H1 (cell line): ENCODE data around the gene GPRC6A. TPM values are rescaled to one million over a fixed set of nuclear protein-coding genes. Genes with fewer than 3 reads are reported as not detected.

Experiments
- CTCF ChIA-PET: fragments of 300-600 bp; sonication (Branson Sonifier 250); formaldehyde crosslinking; loops from one replicate; lab custom pipeline; 2021; ENCODE audit not compliant: partially characterized antibody; lab: Charles Lee
- POLR2A ChIA-PET: fragments of 300-600 bp; sonication (Branson Sonifier 250); formaldehyde crosslinking; loops from one replicate; lab custom pipeline; 2021; ENCODE audit warnings: inconsistent platforms; ENCODE audit not compliant: partially characterized antibody; lab: Charles Lee
- DNase-seq, 2 experiments: peaks; one replicate each; pipeline versions ENCODE4 v3.0.0 to v3.0.0-alpha.2; 2010 to 2022; ENCODE audit warnings: low spot score in 2 of 2, low read depth in 1 of 2, mixed read lengths in 1 of 2
- FAIRE-seq: peaks from 2 replicates; lab custom pipeline; 2011; peaks lifted over from hg19 to GRCh38; lab: Jason Lieb, UNC
- H2AFZ ChIP-seq: 2 replicates; pipeline ENCODE4 v1.8.1; 2012; ENCODE audit warnings: low read length, inconsistent platforms
- H2AK5ac ChIP-seq: 2 replicates; pipeline ENCODE4 v1.6.1; 2013; ENCODE audit warnings: low read depth, low read length
- H2BK120ac ChIP-seq: replicated peaks from 2 replicates; pipeline ENCODE3; 2013; ENCODE audit warnings: low read depth, low read length, inconsistent platforms
- H2BK12ac ChIP-seq: 2 replicates; pipeline ENCODE4 v1.6.1; 2013; ENCODE audit warnings: low read depth, low read length
- H2BK15ac ChIP-seq: 2 replicates; pipeline ENCODE4 v1.6.1; 2013; ENCODE audit warnings: low read length
- H2BK20ac ChIP-seq: 2 replicates; pipeline ENCODE4 v1.6.1; 2013; ENCODE audit warnings: low read length
- H2BK5ac ChIP-seq: 2 replicates; pipeline ENCODE4 v1.6.1; 2013; ENCODE audit warnings: low read depth, low read length
- H3K14ac ChIP-seq: 2 replicates; pipeline ENCODE4 v1.6.1; 2013; ENCODE audit warnings: inconsistent platforms; ENCODE audit not compliant: insufficient read length
- H3K18ac ChIP-seq: 2 replicates; pipeline ENCODE4 v1.6.1; 2013; ENCODE audit warnings: low read length; ENCODE audit errors: extremely low read depth
- H3K23ac ChIP-seq: 2 replicates; pipeline ENCODE4 v1.6.1; 2013; ENCODE audit warnings: inconsistent platforms; ENCODE audit not compliant: insufficient read length
- H3K23me2 ChIP-seq: 2 replicates; pipeline ENCODE4 v1.6.1; 2013; ENCODE audit warnings: low read depth, low read length
- H3K27ac ChIP-seq: 2 replicates; pipeline ENCODE4 v1.6.1; 2011; ENCODE audit warnings: low read depth, low read length, inconsistent platforms
- H3K27me3 ChIP-seq, 4 experiments: replicated peaks in 1 of 4; 1 replicate in 1 of 4; 2 replicates in 3 of 4; pipeline versions ENCODE4 v1.6.1 to v1.8.1; 2011 to 2013; ENCODE audit warnings: low read length in 3 of 4, mild to moderate bottlenecking in 3 of 4, inconsistent platforms in 2 of 4, mixed read lengths in 2 of 4, moderate library complexity in 1 of 4; ENCODE audit not compliant: control insufficient read depth in 3 of 4, insufficient read depth in 3 of 4; ENCODE audit errors: extremely low read depth in 1 of 4
- H3K36me3 ChIP-seq, 4 experiments: 2 replicates each; pipeline versions ENCODE4 v1.6.1 to v1.8.1; 2011 to 2013; ENCODE audit warnings: mild to moderate bottlenecking in 4 of 4, low read length in 3 of 4, moderate library complexity in 2 of 4, control low read depth in 1 of 4, inconsistent platforms in 1 of 4; ENCODE audit not compliant: insufficient read depth in 4 of 4, control insufficient read depth in 2 of 4
- H3K4ac ChIP-seq: replicated peaks from 2 replicates; pipeline ENCODE3; 2013; ENCODE audit warnings: low read length, low read depth, mixed read lengths, inconsistent platforms; ENCODE audit not compliant: insufficient read length
- H3K4me1 ChIP-seq, 4 experiments: replicated peaks in 1 of 4; 1 replicate in 1 of 4; 2 replicates in 3 of 4; pipeline versions ENCODE4 v1.6.1 to v1.8.1; 2011 to 2013; ENCODE audit warnings: low read length in 3 of 4, inconsistent platforms in 2 of 4, mixed read lengths in 1 of 4; ENCODE audit not compliant: insufficient read depth in 4 of 4, control insufficient read depth in 3 of 4
- H3K4me2 ChIP-seq, 2 experiments: 2 replicates each; pipeline versions ENCODE4 v1.6.1 to v1.8.1; 2011 to 2013; ENCODE audit warnings: low read depth in 2 of 2, low read length in 2 of 2, control low read depth in 1 of 2, inconsistent platforms in 1 of 2, mild to moderate bottlenecking in 1 of 2; ENCODE audit not compliant: insufficient read depth in 1 of 2
- H3K4me3 ChIP-seq, 4 experiments: fragments of 200-600, 300-600 bp in 1 of 4; sonication (generic), shearing (Covaris generic), sonication (Bioruptor Twin) in 1 of 4; 2 replicates each; pipeline versions ENCODE4 v1.5.1 to v1.8.1; 2011 to 2016; ENCODE audit warnings: low read length in 4 of 4, low read depth in 3 of 4, control low read depth in 2 of 4, inconsistent platforms in 2 of 4, mild to moderate bottlenecking in 2 of 4, mixed read lengths in 1 of 4, moderate library complexity in 1 of 4; ENCODE audit not compliant: insufficient read depth in 2 of 4; ENCODE audit errors: extremely low read depth in 1 of 4
- H3K56ac ChIP-seq: replicated peaks from 2 replicates; pipeline ENCODE3; 2013; ENCODE audit warnings: low read depth, mild to moderate bottlenecking, mixed read lengths, low read length, inconsistent platforms; ENCODE audit not compliant: insufficient read length
- H3K79me1 ChIP-seq: 2 replicates; pipeline ENCODE4 v1.6.1; 2013; ENCODE audit warnings: low read depth, low read length, control low read depth
- H3K79me2 ChIP-seq, 2 experiments: 2 replicates each; pipeline versions ENCODE4 v1.6.1 to v1.8.1; 2012 to 2013; ENCODE audit warnings: low read length in 2 of 2, mild to moderate bottlenecking in 2 of 2, inconsistent platforms in 1 of 2; ENCODE audit not compliant: insufficient read depth in 2 of 2, control insufficient read depth in 1 of 2
- H3K9ac ChIP-seq, 4 experiments: replicated peaks in 1 of 4; 1 replicate in 1 of 4; 2 replicates in 3 of 4; pipeline versions ENCODE4 v1.6.1 to v1.8.1; 2011 to 2013; ENCODE audit warnings: low read depth in 3 of 4, low read length in 3 of 4, control low read depth in 2 of 4, mild to moderate bottlenecking in 2 of 4, moderate library complexity in 2 of 4, inconsistent platforms in 1 of 4; ENCODE audit errors: extremely low read depth in 1 of 4
- H3K9me3 ChIP-seq, 2 experiments: 2 replicates each; pipeline versions ENCODE4 v1.6.1 to v1.8.1; 2012 to 2013; ENCODE audit warnings: mild to moderate bottlenecking in 2 of 2, moderate library complexity in 2 of 2, control low read depth in 1 of 2, inconsistent platforms in 1 of 2, low read depth in 1 of 2, low read length in 1 of 2, mixed read lengths in 1 of 2; ENCODE audit not compliant: insufficient read depth in 2 of 2
- H4K20me1 ChIP-seq, 2 experiments: replicated peaks in 1 of 2; 2 replicates each; pipeline versions ENCODE3 to v1.8.1; 2011 to 2013; ENCODE audit warnings: inconsistent platforms in 2 of 2, low read length in 2 of 2, mild to moderate bottlenecking in 1 of 2; ENCODE audit not compliant: insufficient read depth in 2 of 2, control insufficient read depth in 1 of 2
- H4K5ac ChIP-seq: 2 replicates; pipeline ENCODE4 v1.6.1; 2013; ENCODE audit warnings: low read length, low read depth, mixed read lengths, inconsistent platforms; ENCODE audit not compliant: insufficient read length
- H4K8ac ChIP-seq: 2 replicates; pipeline ENCODE4 v1.8.0; 2013; ENCODE audit warnings: mild to moderate bottlenecking, moderate library complexity, low read length, inconsistent platforms; ENCODE audit not compliant: insufficient read depth; ENCODE audit errors: extremely low read depth
- H4K91ac ChIP-seq: replicated peaks from 2 replicates; pipeline ENCODE3; 2013; ENCODE audit warnings: low read length, mixed read lengths, inconsistent platforms; ENCODE audit not compliant: insufficient read length
- ASH2L ChIP-seq: fragments of 200-600, 300-600 bp; sonication (generic); IDR thresholded peaks from one replicate; pipeline ENCODE4 v1.7.1; 2017; ENCODE audit warnings: low read length
- CREB1 ChIP-seq: IDR thresholded peaks from 2 replicates; pipeline ENCODE4 v1.6.1; 2012; ENCODE audit warnings: inconsistent platforms
- EGR1 ChIP-seq: IDR thresholded peaks from 2 replicates; pipeline ENCODE4 v1.6.1; 2011; ENCODE audit warnings: low read depth, low read length, borderline replicate concordance
- EP300 ChIP-seq, 2 experiments: IDR thresholded peaks; 1 replicate in 1 of 2; 2 replicates in 1 of 2; pipeline ENCODE4 v1.6.1; 2011 to 2012; ENCODE audit warnings: low read depth in 2 of 2, low read length in 2 of 2, mild to moderate bottlenecking in 2 of 2, borderline replicate concordance in 1 of 2, inconsistent platforms in 1 of 2, moderate library complexity in 1 of 2
- KDM1A ChIP-seq: fragments of 200-600, 300-600 bp; sonication (generic); IDR thresholded peaks from 2 replicates; pipeline ENCODE4 v1.7.1; 2016; ENCODE audit warnings: mild to moderate bottlenecking, low read length, borderline replicate concordance
- MAFK ChIP-seq: IDR thresholded peaks from 2 replicates; pipeline ENCODE4 v1.6.1; 2012; ENCODE audit warnings: low read depth, mild to moderate bottlenecking, improper control_type of control experiment, low read length
- RAD21 ChIP-seq, 2 experiments: IDR thresholded peaks in 1 of 2; conservative IDR thresholded peaks in 1 of 2; 2 replicates each; pipeline ENCODE4 v1.6.1; 2011; ENCODE audit warnings: low read depth in 2 of 2, low read length in 2 of 2, improper control_type of control experiment in 1 of 2, inconsistent platforms in 1 of 2, mild to moderate bottlenecking in 1 of 2, moderate library complexity in 1 of 2
- RFX5 ChIP-seq: IDR thresholded peaks from 2 replicates; pipeline ENCODE4 v1.6.1; 2011; ENCODE audit warnings: low read depth, low read length, improper control_type of control experiment, borderline replicate concordance
- SP4 ChIP-seq: IDR thresholded peaks from 2 replicates; pipeline ENCODE4 v1.6.1; 2012; ENCODE audit warnings: low read length, inconsistent platforms
- SUZ12 ChIP-seq: fragments of 200-600 bp; sonication (generic); IDR thresholded peaks from 2 replicates; pipeline ENCODE4 v1.6.1; 2012; ENCODE audit warnings: mild to moderate bottlenecking, inconsistent platforms, low read length, moderate library complexity, mixed read lengths
- ZNF274 ChIP-seq: IDR thresholded peaks from 2 replicates; pipeline ENCODE4 v1.7.0; 2012; ENCODE audit warnings: low read length, borderline replicate concordance; ENCODE audit errors: extremely low read depth
- WGBS, 2 experiments: shearing (Covaris generic) in 1 of 2; methylation state at CpG; one replicate each; pipeline versions ENCODE4 v1.1.6 to v1.1.7; 2013 to 2015; ENCODE audit warnings: low lambda C conversion rate in 2 of 2, mixed read lengths in 2 of 2, inconsistent platforms in 1 of 2, low coverage in 1 of 2, missing lambda C conversion rate in 1 of 2; ENCODE audit not compliant: insufficient replicate concordance in 2 of 2, insufficient coverage in 1 of 2, insufficient read length in 1 of 2; ENCODE audit errors: extremely low coverage in 1 of 2, missing lambda C conversion rate in 1 of 2; 5-methylcytosine and 5-hydroxymethylcytosine counted together
- polyA plus RNA-seq, 7 experiments: library from polyadenylated mRNA; depleted of rRNA in 3 of 7; stranded (reverse) in 5 of 7; unstranded in 2 of 7; fragments of >200 nt in 5 of 7; fragments of 200-250 nt in 2 of 7; gene quantifications; 1 replicate in 5 of 7; 2 replicates in 1 of 7; 4 replicates in 1 of 7; pipeline versions ENCODE4 v1.2.1 to v1.2.3, GENCODE V29; 2011 to 2013; ENCODE audit warnings: missing spikeins in 2 of 7, mixed read lengths in 2 of 7
- total RNA-seq: library from RNA; stranded (reverse); fragmentation: NEBNext Ultra II Directional; extraction: Animal tissue kit (Norgen Biotek cat#: 25700); gene quantifications from 2 replicates; pipeline ENCODE4 v1.2.1, GENCODE V29; 2021

The GPRC6A gene
- total and polyA plus RNA-seq, 2 of the 8 experiments (the other 6 are each of a cell fraction or from before 2014, with no cell fraction given): 0.09 to 0.22 TPM

- ChIA-PET CTCF (interaction anchor here (0.7 to 1.7 kb wide), 8 partner anchors 14 to 460 kb away, joined by 3 to 13 read pairs (median 3); no protein-coding TSS in a partner anchor), POLR2A (interaction anchor here (1.0 kb wide), 1 partner anchor 149 kb away, joined by 3 read pairs; the partner anchor contains the start of gene RSPH4A)
- no peaks in the 10 kb centered on the region for H3K9me3 ChIP-seq
- H3K23me2 ChIP-seq: peaks cover 12% of the 10 kb centered on the region; the same call in 1 of the 2 replicates
- peak within 1 kb of the TSS; percentile 33 to 72 (median 68) for H3K4me3 ChIP-seq
- no peak within 1 kb of the TSS for H3K23ac ChIP-seq
- H3K9ac ChIP-seq: no peak within 1 kb of the TSS
- H4K91ac ChIP-seq: no peak within 1 kb of the TSS
- no peak within 1 kb of the TSS for H2BK120ac ChIP-seq
- no peak within 1 kb of the TSS for H2BK12ac ChIP-seq
- no peaks in the 10 kb centered on the region for H3K36me3 ChIP-seq
- 0 out of 2 replicates have a peak within 1 kb of the TSS, but pooled peaks have one; percentile 2 for H3K18ac ChIP-seq
- no peak within 1 kb of the TSS for H2BK15ac ChIP-seq
- H3K4ac ChIP-seq: no peak within 1 kb of the TSS
- H3K4me2 ChIP-seq: peak within 1 kb of the TSS; percentile 63 to 97
- no peaks in the 10 kb centered on the region for H4K20me1 ChIP-seq
- peak within 1 kb of the TSS; percentile 98 for H2AFZ ChIP-seq
- no peak within 1 kb of the TSS for H4K5ac ChIP-seq
- WGBS, 2 experiments: 3% methylated on average over 59 of the region's 89 CpGs; no CpG with 5 or more reads in 1 of the 2 experiments
- peak within 1 kb of the TSS; percentile 46; the same call in 1 of the 2 replicates for H4K8ac ChIP-seq
- H2BK5ac ChIP-seq: no peak within 1 kb of the TSS
- no peak within 1 kb of the TSS for H3K27ac ChIP-seq
- peak within 1 kb of the TSS; percentile 9 for H3K56ac ChIP-seq
- no peak within 1 kb of the TSS for H2AK5ac ChIP-seq
- no peak within 1 kb of the TSS for H3K14ac ChIP-seq
- peak; percentile 38 to 75 for DNase-seq
- no peak for FAIRE-seq
- no peaks in the 10 kb centered on the region for H3K79me2 ChIP-seq
- peak within 1 kb of the TSS; percentile 35; the same call in 1 of the 2 replicates for H2BK20ac ChIP-seq
- H3K27me3 ChIP-seq: peaks cover 8 to 31% (median 24%) of the 10 kb centered on the region in 4 experiments
- peaks cover 0 to 2% (median 0%) of the 10 kb centered on the region in 4 experiments; a peak in 3 of 7 replicates for H3K4me1 ChIP-seq
- H3K79me1 ChIP-seq: no peaks in the 10 kb centered on the region
- TF ChIP-seq EP300 (IDR thresholded peaks at IDR 0.05; ENCODE audit: borderline replicate concordance in 1 of 2, low read depth in 2 of 2, low read length in 2 of 2): no peak
- TF ChIP-seq ASH2L: peak; percentile 80
- no peak for TF ChIP-seq SP4
- no peak for TF ChIP-seq MAFK
- TF ChIP-seq KDM1A: no peak
- no peak for TF ChIP-seq RFX5
- peak; percentile 47; the same call in 1 of the 2 replicates for TF ChIP-seq EGR1
- no peak for TF ChIP-seq CREB1
- TF ChIP-seq SUZ12: peak; percentile 96
- 0 out of 4 replicates have a peak, but pooled peaks of 1 of the 2 experiments have one; percentile 1 for TF ChIP-seq RAD21 (IDR thresholded peaks at IDR 0.05 in 1 of 2, conservative IDR thresholded peaks at IDR 0.05 in 1 of 2; ENCODE audit: low read depth in 2 of 2, low read length in 2 of 2)
- no peak for TF ChIP-seq ZNF274
Measured at GRCh38 chr6:116764961-116765841, 63.7 kb downstream of the GPRC6A start, which contains the start of gene FAM162B. FAM162B (minus strand) TSS chr6:116765719; CDS start chr6:116765576, 143 bp downstream.
